Activated naive CD4-positive, alpha-beta T cell treated with anti-CD3 and anti-CD28 coated beads for 36 hours (primary cell): Measurements from ENCODE around the gene TULP1. TPM values are rescaled to one million over a fixed set of nuclear protein-coding genes. Genes with fewer than 3 reads are reported as not detected.
A peak's percentile ranks its signal among the peaks of the same experiment; 100 is the strongest.

Experiments used
- CTCF ChIA-PET: fragments of 350-600 bp; sonication (Branson Sonifier 250); formaldehyde crosslinking; loops from one replicate; lab custom pipeline; 2021; ENCODE audit warnings: antibody characterized with exemption; lab: Charles Lee
- DNase-seq: peaks from one replicate; pipeline ENCODE4 v3.0.0-alpha.2; 2020
- H3K27ac Mint-ChIP-seq: one replicate; pipeline ENCODE4 v1.8.0; 2021; ENCODE audit warnings: mild to moderate bottlenecking, mixed read lengths
- H3K27me3 Mint-ChIP-seq: one replicate; pipeline ENCODE4 v1.8.0; 2021; ENCODE audit warnings: low read depth, mixed read lengths
- H3K36me3 Mint-ChIP-seq: one replicate; pipeline ENCODE4 v1.8.0; 2021; ENCODE audit warnings: low read depth, mixed read lengths
- H3K4me1 Mint-ChIP-seq: one replicate; pipeline ENCODE4 v1.8.0; 2021; ENCODE audit warnings: low read depth, mixed read lengths
- H3K4me3 Mint-ChIP-seq: one replicate; pipeline ENCODE4 v1.8.0; 2021; ENCODE audit warnings: mild to moderate bottlenecking, moderate library complexity, mixed read lengths
- H3K9me3 Mint-ChIP-seq: one replicate; pipeline ENCODE4 v1.8.0; 2021; ENCODE audit warnings: mixed read lengths
- intact Hi-C: fragments of 100-400 bp; cut with micrococcal nuclease; formaldehyde crosslinking; loops from one replicate; pipeline ENCODE4 v1.15.1; 2023
- total RNA-seq, 2 experiments: library from RNA; stranded (reverse); gene quantifications; one replicate each; pipeline ENCODE4 v1.2.3, GENCODE V29; 2021

Gene TULP1
- total RNA-seq: not detected

GRCh38 chr6:35512740-35513139 is at the start of gene TULP1:
TULP1 (minus strand) TSS chr6:35512896; CDS start chr6:35512858, 38 bp downstream.
- Mint-ChIP-seq H3K36me3 (no peaks in the 10 kb centered on the region), H3K27me3 (peaks cover 7% of the 10 kb centered on the region), H3K4me3 (no peak within 1 kb of the TSS), H3K4me1 (no peaks in the 10 kb centered on the region), H3K9me3 (no peaks in the 10 kb centered on the region), H3K27ac (no peak within 1 kb of the TSS)
- intact Hi-C loops: no loop called here
- CTCF ChIA-PET: no interaction called here
- no peak for DNase-seq

- Mint-ChIP-seq H3K27me3 (no peaks in the 10 kb centered on the region), H3K4me1 (no peaks in the 10 kb centered on the region), H3K36me3 (no peaks in the 10 kb centered on the region), H3K4me3 (no peak overlapping the region), H3K9me3 (no peaks in the 10 kb centered on the region), H3K27ac (no peak overlapping the region)
- no peak for DNase-seq
- CTCF ChIA-PET: interaction anchor here (0.6 to 3.3 kb wide), 5 partner anchors 10 to 329 kb away, joined by 4 to 16 read pairs (median 7); partner anchors contain the start of gene ARMC12
- intact Hi-C loops: no loop called here
Observed at GRCh38 chr6:35562060-35562459, 49.4 kb upstream of the TULP1 start.

GRCh38 chr6:35561113-35561512 is 48.4 kb upstream of the TULP1 start:
- intact Hi-C loops: no loop called here
- Mint-ChIP-seq H3K4me3 (no peak overlapping the region), H3K4me1 (no peaks in the 10 kb centered on the region), H3K36me3 (no peaks in the 10 kb centered on the region), H3K27me3 (no peaks in the 10 kb centered on the region), H3K27ac (no peak overlapping the region), H3K9me3 (no peaks in the 10 kb centered on the region)
- DNase-seq: no peak
- CTCF ChIA-PET: interaction anchor here (0.7 to 3.3 kb wide), 5 partner anchors 9 to 176 kb away, joined by 3 to 16 read pairs (median 7); partner anchors contain the start of gene ARMC12

GRCh38 chr6:35558571-35558970 is 45.9 kb upstream of the TULP1 start:
- Mint-ChIP-seq H3K9me3 (no peaks in the 10 kb centered on the region), H3K27me3 (no peaks in the 10 kb centered on the region), H3K36me3 (no peaks in the 10 kb centered on the region), H3K4me1 (no peaks in the 10 kb centered on the region), H3K4me3 (no peak overlapping the region), H3K27ac (no peak overlapping the region)
- no peak for DNase-seq
- CTCF ChIA-PET: interaction anchor here (1.1 to 2.0 kb wide), 2 partner anchors 22 to 37 kb away, joined by 3 to 4 read pairs; no protein-coding TSS in a partner anchor
- intact Hi-C loops: loop anchor here (10.0 kb wide), 1 partner anchor 214 kb away; the partner anchor contains the start of gene PPARD

- no peak for DNase-seq
- no peaks in the 10 kb centered on the region for H3K27me3 Mint-ChIP-seq
- H3K27ac Mint-ChIP-seq: no peak overlapping the region
- H3K4me1 Mint-ChIP-seq: no peaks in the 10 kb centered on the region
- CTCF ChIA-PET: interaction anchor here (1.0 to 1.2 kb wide), 2 partner anchors 35 to 180 kb away, joined by 3 read pairs; partner anchors contain the start of gene ARMC12
- intact Hi-C loops: loop anchor here (10.0 kb wide), 1 partner anchor 212 kb away; the partner anchor contains the start of gene PPARD
- H3K4me3 Mint-ChIP-seq: no peak overlapping the region
- H3K9me3 Mint-ChIP-seq: no peaks in the 10 kb centered on the region
- H3K36me3 Mint-ChIP-seq: no peaks in the 10 kb centered on the region
Observed at GRCh38 chr6:35557239-35557638, 44.5 kb upstream of the TULP1 start.

GRCh38 chr6:35554811-35555210 is 42.1 kb upstream of the TULP1 start:
- CTCF ChIA-PET: interaction anchor here (1.3 to 3.9 kb wide), 3 partner anchors 13 to 182 kb away, joined by 3 to 38 read pairs (median 27); partner anchors contain the start of gene ARMC12
- Mint-ChIP-seq H3K27me3 (no peaks in the 10 kb centered on the region), H3K36me3 (peaks cover 2% of the 10 kb centered on the region), H3K4me1 (no peaks in the 10 kb centered on the region), H3K4me3 (no peak overlapping the region), H3K27ac (no peak overlapping the region), H3K9me3 (peaks cover 6% of the 10 kb centered on the region)
- DNase-seq: no peak
- intact Hi-C loops: loop anchor here (10.0 kb wide), 1 partner anchor 210 kb away; the partner anchor contains the start of gene PPARD

GRCh38 chr6:35553315-35553714 is 40.6 kb upstream of the TULP1 start:
- Mint-ChIP-seq H3K36me3 (peaks cover 2% of the 10 kb centered on the region), H3K27ac (no peak overlapping the region), H3K27me3 (no peaks in the 10 kb centered on the region), H3K4me3 (no peak overlapping the region), H3K4me1 (no peaks in the 10 kb centered on the region), H3K9me3 (peaks cover 9% of the 10 kb centered on the region)
- CTCF ChIA-PET: interaction anchor here (0.6 to 3.9 kb wide), 10 partner anchors 10 to 257 kb away, joined by 3 to 38 read pairs (median 4); partner anchors contain the start of gene ARMC12
- no peak for DNase-seq
- intact Hi-C loops: loop anchor here (10.0 kb wide), 1 partner anchor 209 kb away; the partner anchor contains the start of gene PPARD

GRCh38 chr6:35552285-35552917 is 39.7 kb upstream of the TULP1 start:
- Mint-ChIP-seq H3K27ac (no peak overlapping the region), H3K9me3 (peaks cover 9% of the 10 kb centered on the region), H3K4me3 (no peak overlapping the region), H3K27me3 (no peaks in the 10 kb centered on the region), H3K4me1 (no peaks in the 10 kb centered on the region), H3K36me3 (peaks cover 2% of the 10 kb centered on the region)
- intact Hi-C loops: loop anchor here (1.0 to 10.0 kb wide), 2 partner anchors 29 to 208 kb away; partner anchors contain the start of gene PPARD
- CTCF ChIA-PET: interaction anchor here (0.7 to 3.9 kb wide), 30 partner anchors 8 to 879 kb away, joined by 3 to 38 read pairs (median 4); partner anchors contain the start of gene ARMC12
- peak; percentile 78 for DNase-seq

GRCh38 chr6:35550437-35550836 is 37.7 kb upstream of the TULP1 start:
- peaks cover 2% of the 10 kb centered on the region for H3K36me3 Mint-ChIP-seq
- peaks cover 9% of the 10 kb centered on the region for H3K9me3 Mint-ChIP-seq
- H3K27me3 Mint-ChIP-seq: no peaks in the 10 kb centered on the region
- DNase-seq: no peak
- no peaks in the 10 kb centered on the region for H3K4me1 Mint-ChIP-seq
- CTCF ChIA-PET: interaction anchor here (0.6 to 1.8 kb wide), 3 partner anchors 17 to 374 kb away, joined by 3 to 7 read pairs (median 4); partner anchors contain the start of gene ARMC12
- intact Hi-C loops: loop anchor here (10.0 kb wide), 1 partner anchor 206 kb away; the partner anchor contains the start of gene PPARD
- H3K4me3 Mint-ChIP-seq: no peak overlapping the region
- no peak overlapping the region for H3K27ac Mint-ChIP-seq

GRCh38 chr6:35547676-35548075 is 35.0 kb upstream of the TULP1 start:
- H3K36me3 Mint-ChIP-seq: peaks cover 2% of the 10 kb centered on the region
- H3K27ac Mint-ChIP-seq: no peak overlapping the region
- H3K9me3 Mint-ChIP-seq: peaks cover 9% of the 10 kb centered on the region
- H3K27me3 Mint-ChIP-seq: no peaks in the 10 kb centered on the region
- intact Hi-C loops: no loop called here
- H3K4me1 Mint-ChIP-seq: peaks cover 1% of the 10 kb centered on the region
- H3K4me3 Mint-ChIP-seq: no peak overlapping the region
- CTCF ChIA-PET: interaction anchor here (0.6 to 0.7 kb wide), 2 partner anchors 26 to 30 kb away, joined by 3 to 5 read pairs; no protein-coding TSS in a partner anchor
- DNase-seq: no peak

GRCh38 chr6:35544769-35545361 is 32.2 kb upstream of the TULP1 start:
- H3K27ac Mint-ChIP-seq: no peak overlapping the region
- intact Hi-C loops: no loop called here
- no peaks in the 10 kb centered on the region for H3K27me3 Mint-ChIP-seq
- DNase-seq: no peak
- no peak overlapping the region for H3K4me3 Mint-ChIP-seq
- peaks cover 1% of the 10 kb centered on the region for H3K4me1 Mint-ChIP-seq
- no peaks in the 10 kb centered on the region for H3K36me3 Mint-ChIP-seq
- H3K9me3 Mint-ChIP-seq: peaks cover 3% of the 10 kb centered on the region
- CTCF ChIA-PET: no interaction called here
